Measurements from ENCODE around the gene CFAP53.

Gene CFAP53

DNA sequence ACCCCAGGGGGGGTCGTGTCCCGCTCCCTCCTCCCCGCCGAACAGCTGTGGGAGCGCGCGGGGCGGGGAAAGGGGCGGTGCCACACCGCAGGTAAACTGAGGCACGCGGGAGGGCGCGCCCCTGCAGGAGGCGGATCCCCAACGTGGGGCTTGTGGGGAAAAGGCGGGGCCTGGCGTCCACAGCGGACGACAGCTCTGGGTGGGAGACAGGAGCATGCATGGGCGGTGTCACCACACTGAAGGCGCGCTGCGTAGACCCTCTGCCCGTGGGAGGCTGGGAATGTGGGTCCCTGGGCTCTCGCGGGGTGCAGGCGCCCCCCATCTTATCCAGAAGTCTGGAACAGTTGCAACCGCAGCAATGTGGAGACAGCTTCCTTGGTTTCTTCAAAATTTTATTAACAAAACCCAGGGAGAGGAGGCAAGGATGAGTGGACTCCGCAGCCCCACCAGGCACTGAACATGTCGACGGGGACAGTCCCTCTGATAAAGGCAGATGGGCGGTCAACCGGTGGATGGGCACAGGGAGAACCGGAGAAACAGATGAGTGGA, 15.8 kb upstream of the CFAP53 start:
- Mint-ChIP-seq H3K4me3 (peak overlapping the region; percentile 96), H3K4me1 (peaks cover 41% of the 10 kb centered on the region), H3K27me3 (ENCODE audit: low read depth, poor library complexity) (no peaks in the 10 kb centered on the region), H3K27ac (no peak overlapping the region), H3K9me3 (no peaks in the 10 kb centered on the region), H3K36me3 (ENCODE audit: low read depth) (peaks cover 68% of the 10 kb centered on the region)
- DNase-seq, result no peak
- TF ChIP-seq, protein P1, sequence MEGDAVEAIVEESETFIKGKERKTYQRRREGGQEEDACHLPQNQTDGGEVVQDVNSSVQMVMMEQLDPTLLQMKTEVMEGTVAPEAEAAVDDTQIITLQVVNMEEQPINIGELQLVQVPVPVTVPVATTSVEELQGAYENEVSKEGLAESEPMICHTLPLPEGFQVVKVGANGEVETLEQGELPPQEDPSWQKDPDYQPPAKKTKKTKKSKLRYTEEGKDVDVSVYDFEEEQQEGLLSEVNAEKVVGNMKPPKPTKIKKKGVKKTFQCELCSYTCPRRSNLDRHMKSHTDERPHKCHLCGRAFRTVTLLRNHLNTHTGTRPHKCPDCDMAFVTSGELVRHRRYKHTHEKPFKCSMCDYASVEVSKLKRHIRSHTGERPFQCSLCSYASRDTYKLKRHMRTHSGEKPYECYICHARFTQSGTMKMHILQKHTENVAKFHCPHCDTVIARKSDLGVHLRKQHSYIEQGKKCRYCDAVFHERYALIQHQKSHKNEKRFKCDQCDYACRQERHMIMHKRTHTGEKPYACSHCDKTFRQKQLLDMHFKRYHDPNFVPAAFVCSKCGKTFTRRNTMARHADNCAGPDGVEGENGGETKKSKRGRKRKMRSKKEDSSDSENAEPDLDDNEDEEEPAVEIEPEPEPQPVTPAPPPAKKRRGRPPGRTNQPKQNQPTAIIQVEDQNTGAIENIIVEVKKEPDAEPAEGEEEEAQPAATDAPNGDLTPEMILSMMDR (IDR thresholded peaks at IDR 0.05), result no peak

DNA sequence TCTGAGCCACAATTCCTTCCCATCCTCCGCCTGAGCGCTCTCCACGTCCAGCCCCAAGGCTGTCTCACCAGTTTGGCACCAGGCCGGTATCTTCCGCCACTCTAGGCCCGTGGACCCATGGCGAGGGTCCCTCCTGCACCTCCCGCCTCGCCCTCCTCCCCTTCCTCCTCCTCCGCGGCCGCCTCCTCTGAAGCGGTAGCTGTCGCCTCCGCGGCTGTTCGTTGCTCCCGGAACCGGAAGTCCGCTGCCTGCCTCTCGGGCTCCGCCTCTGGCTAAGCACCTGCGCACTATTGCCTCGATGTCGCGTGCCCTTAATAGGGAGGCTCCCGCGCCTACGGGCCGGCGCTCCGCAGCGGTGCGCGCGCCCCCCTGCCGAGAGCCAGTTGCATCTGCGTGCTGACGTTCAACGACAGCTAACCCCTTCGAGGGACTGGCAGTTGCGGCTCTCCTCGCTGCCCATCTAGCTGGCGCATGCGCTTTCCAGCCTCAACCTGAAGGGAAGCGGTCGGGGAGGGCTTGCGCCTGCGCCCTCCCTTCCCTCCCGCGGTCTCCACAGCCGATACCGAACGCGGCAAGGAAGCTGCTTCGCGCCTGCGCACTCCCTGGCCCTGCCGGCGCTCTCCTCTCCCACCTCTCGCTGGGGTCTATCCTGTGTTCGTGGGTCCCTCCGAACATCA, 15.1 kb upstream of the CFAP53 start, which contains the start of gene MBD1:
MBD1 (minus strand) TSS at position 229 of the 677 bp plus-strand sequence. CDS start 1,531 bp downstream, outside the sequence.
- H3K36me3 Mint-ChIP-seq (ENCODE audit: low read depth), result peaks cover 74% of the 10 kb centered on the region
- peak within 1 kb of the TSS; percentile 96 for H3K4me3 Mint-ChIP-seq
- H3K9me3 Mint-ChIP-seq, result no peaks in the 10 kb centered on the region
- TF ChIP-seq, protein P1 (IDR thresholded peaks at IDR 0.05), result no peak
- no peaks in the 10 kb centered on the region for H3K27me3 Mint-ChIP-seq (ENCODE audit: low read depth, poor library complexity)
- peak within 1 kb of the TSS; percentile 93 for H3K27ac Mint-ChIP-seq
- DNase-seq, result peak; percentile 95
- H3K4me1 Mint-ChIP-seq, result peaks cover 35% of the 10 kb centered on the region

DNA sequence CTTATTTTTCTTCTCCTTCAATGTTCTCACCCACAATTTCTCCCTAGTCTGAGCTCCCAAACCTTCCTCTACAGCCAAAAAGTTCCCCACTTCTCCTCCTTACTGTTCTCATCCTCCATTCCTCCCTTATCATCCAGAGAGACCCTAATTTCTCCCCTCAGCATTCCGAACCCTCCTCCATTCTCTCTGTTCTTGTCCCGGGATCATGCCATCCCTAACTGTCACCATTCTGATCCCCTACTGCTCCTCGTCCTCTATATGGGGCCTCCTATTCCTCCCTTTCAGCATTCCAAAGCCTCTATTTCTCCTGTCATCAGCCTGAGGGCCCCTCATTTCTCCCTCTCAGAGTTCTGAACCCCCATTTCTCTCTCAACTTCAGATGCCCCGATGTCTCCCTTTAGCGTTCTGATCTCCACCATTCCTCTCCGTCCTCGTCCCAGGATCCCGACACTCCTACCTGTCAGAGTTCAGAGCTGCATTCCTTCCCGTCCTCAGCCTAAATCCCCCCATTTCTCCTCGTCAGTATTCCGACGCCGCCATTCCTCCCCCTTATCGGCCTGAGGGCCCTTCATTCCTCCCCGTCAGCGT, 14.5 kb upstream of the CFAP53 start:
- H3K9me3 Mint-ChIP-seq, result no peaks in the 10 kb centered on the region
- H3K27ac Mint-ChIP-seq, result peak overlapping the region; percentile 93
- peak overlapping the region; percentile 96 for H3K4me3 Mint-ChIP-seq
- H3K27me3 Mint-ChIP-seq (ENCODE audit: low read depth, poor library complexity), result no peaks in the 10 kb centered on the region
- H3K4me1 Mint-ChIP-seq, result peaks cover 30% of the 10 kb centered on the region
- TF ChIP-seq, protein P1 (IDR thresholded peaks at IDR 0.05), result no peak
- peaks cover 75% of the 10 kb centered on the region for H3K36me3 Mint-ChIP-seq (ENCODE audit: low read depth)
- DNase-seq, result no peak

DNA sequence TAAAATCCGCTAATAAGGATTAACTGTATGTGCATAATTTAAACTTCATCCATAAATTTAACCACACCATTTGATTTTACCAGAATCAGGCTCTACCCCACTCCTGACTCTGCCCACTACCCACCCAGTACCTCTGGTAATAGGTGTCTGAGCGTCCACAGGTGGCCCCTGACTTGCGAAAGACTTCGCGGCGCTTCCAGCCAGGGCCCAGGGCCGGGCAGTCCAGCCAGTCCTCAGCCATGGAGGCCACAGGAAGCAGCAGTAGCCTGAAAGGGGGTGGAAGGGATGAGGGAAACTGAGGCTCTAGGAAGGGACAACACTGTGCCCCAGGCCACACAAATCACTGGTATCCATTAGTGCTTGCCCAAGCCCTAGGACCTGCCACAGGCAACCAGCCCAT, 13.5 kb upstream of the CFAP53 start:
- Mint-ChIP-seq H3K27ac (no peak overlapping the region), H3K9me3 (no peaks in the 10 kb centered on the region), H3K4me1 (peaks cover 30% of the 10 kb centered on the region), H3K36me3 (ENCODE audit: low read depth) (peaks cover 81% of the 10 kb centered on the region), H3K27me3 (ENCODE audit: low read depth, poor library complexity) (no peaks in the 10 kb centered on the region), H3K4me3 (peak overlapping the region; percentile 96)
- DNase-seq, result no peak
- TF ChIP-seq, protein P1 (IDR thresholded peaks at IDR 0.05), result no peak

DNA sequence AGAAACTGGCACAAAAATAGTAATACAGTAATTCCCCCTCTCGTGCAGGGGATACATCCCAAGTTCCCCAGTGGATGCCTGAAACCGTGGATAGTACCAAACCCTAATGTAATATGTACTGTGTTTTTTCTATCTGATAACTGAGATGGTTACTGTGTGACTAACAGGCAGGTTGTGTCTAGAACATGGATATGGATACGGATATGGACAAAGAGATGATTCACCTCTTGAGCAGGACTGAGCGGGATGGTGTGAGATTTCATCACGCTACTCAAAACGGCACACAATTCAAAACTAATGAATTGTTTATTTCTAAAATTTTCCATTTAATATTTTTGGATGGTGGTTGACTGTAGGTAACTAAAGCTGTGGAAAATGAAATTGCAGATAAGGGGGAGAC, 11.6 kb upstream of the CFAP53 start:
- Mint-ChIP-seq H3K4me3 (no peak overlapping the region), H3K36me3 (ENCODE audit: low read depth) (peaks cover 81% of the 10 kb centered on the region), H3K27me3 (ENCODE audit: low read depth, poor library complexity) (no peaks in the 10 kb centered on the region), H3K27ac (no peak overlapping the region), H3K4me1 (peaks cover 30% of the 10 kb centered on the region), H3K9me3 (no peaks in the 10 kb centered on the region)
- DNase-seq, result no peak
- TF ChIP-seq, protein P1 (IDR thresholded peaks at IDR 0.05), result no peak
